ENCODE measurements around the gene CCNYL1. TPM values are rescaled to one million over a fixed set of nuclear protein-coding genes. Genes with fewer than 3 reads are reported as not detected.
"Not testable (repeated sequence)": the region's sequence is repeated elsewhere in the genome, so short reads cannot be mapped to it uniquely, and the experiment has no call there.

The CCNYL1 gene
- total and polyA plus RNA-seq, 10 donors, result 4.7 to 22.8 (median 15.8) TPM

DNA sequence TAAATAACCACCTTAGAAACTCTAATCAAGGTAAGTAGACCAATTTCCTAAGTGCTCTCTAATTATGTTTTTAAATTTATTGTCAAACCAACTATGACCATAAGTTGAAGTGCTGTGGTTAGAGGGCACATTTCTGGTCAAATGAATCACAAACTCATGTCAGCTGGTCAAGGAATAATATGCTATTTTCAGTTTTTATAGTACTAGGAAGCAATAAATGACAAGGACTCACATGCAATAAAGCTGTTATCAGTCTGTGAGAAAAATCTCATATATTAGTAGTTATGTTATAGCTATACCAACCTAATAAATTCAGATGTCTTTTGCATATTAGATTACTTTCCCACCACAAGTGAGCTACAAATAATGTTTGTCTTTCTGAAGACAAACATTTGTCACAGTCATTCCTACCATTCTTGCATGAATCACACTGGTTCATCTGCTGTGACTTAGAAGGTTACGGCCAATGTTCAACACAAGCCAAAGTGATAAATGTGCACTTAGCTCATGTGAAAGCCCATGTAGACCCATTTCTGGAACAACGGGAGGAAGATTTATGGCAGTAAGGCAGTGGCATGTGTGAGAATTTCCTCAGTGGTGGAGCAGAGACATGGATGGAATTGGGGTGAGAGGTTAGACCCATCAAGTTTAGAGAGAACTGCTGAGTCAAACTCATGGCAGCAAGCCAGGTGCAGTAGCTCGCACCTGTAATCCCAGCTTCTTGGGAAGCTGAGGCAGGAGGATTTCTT lies 27.4 kb upstream of the CCNYL1 start:
- Histone ChIP-seq H3K9me3 (no peaks in the 10 kb centered on the region), H3K27me3 (replicated peaks in 1 of 7) (peaks cover 0 to 12% (median 0%) of the 10 kb centered on the region in 7 donors), H3K27ac (no peak overlapping the region), H3K36me3 (no peaks in the 10 kb centered on the region), H3K4me1 (no peaks in the 10 kb centered on the region), H3K4me3 (no peak overlapping the region)
- WGBS, 5 donors, result 64 to 81% (median 67%) methylated on average over 3 of the region's 3 CpGs
- DNase-seq, result no peak
- intact Hi-C loops (cut with DNase I; ENCODE audit: low total_unique reads), result no loop called here
- no peak for TF ChIP-seq POLR2AphosphoS5 (IDR thresholded peaks at IDR 0.05)
- TF ChIP-seq POLR2A (IDR thresholded peaks at IDR 0.05), result no peak
- TF ChIP-seq, protein P1, sequence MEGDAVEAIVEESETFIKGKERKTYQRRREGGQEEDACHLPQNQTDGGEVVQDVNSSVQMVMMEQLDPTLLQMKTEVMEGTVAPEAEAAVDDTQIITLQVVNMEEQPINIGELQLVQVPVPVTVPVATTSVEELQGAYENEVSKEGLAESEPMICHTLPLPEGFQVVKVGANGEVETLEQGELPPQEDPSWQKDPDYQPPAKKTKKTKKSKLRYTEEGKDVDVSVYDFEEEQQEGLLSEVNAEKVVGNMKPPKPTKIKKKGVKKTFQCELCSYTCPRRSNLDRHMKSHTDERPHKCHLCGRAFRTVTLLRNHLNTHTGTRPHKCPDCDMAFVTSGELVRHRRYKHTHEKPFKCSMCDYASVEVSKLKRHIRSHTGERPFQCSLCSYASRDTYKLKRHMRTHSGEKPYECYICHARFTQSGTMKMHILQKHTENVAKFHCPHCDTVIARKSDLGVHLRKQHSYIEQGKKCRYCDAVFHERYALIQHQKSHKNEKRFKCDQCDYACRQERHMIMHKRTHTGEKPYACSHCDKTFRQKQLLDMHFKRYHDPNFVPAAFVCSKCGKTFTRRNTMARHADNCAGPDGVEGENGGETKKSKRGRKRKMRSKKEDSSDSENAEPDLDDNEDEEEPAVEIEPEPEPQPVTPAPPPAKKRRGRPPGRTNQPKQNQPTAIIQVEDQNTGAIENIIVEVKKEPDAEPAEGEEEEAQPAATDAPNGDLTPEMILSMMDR (IDR thresholded peaks at IDR 0.05 in 8 of 11, conservative IDR thresholded peaks at IDR 0.05 in 3 of 11), result no peak

DNA sequence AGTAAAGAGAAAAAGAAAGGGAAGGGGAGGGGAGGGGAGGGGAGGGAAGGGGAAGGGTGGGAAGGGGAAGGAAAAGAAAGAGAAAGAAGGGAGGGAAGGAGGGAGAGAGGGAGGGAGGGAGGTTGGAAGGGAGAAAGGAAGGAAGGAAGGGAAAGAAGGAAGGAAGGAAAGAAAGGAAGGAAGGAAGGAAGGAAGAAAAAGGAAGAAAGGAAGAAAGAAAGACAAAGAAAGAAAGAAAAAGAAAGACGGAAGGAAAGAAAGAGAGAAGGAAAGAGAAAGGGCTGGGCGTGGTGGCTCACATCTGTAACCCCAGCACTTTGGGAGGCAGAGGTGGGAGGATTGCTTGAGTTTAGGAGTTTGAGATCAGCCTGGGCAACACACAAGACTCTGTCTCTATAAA lies 24.6 kb upstream of the CCNYL1 start:
- TF ChIP-seq, protein P1 (IDR thresholded peaks at IDR 0.05 in 8 of 11, conservative IDR thresholded peaks at IDR 0.05 in 3 of 11), result no peak
- TF ChIP-seq POLR2A (IDR thresholded peaks at IDR 0.05), result no peak
- no peak for TF ChIP-seq POLR2AphosphoS5 (IDR thresholded peaks at IDR 0.05)
- Histone ChIP-seq H3K9me3 (no peaks in the 10 kb centered on the region), H3K27me3 (replicated peaks in 1 of 7) (no peaks in the 10 kb centered on the region), H3K36me3 (no peaks in the 10 kb centered on the region), H3K4me1 (peaks cover 0 to 12% (median 1%) of the 10 kb centered on the region in 6 donors), H3K4me3 (no peak overlapping the region), H3K27ac (no peak overlapping the region)
- intact Hi-C loops (cut with DNase I; ENCODE audit: low total_unique reads), result no loop called here
- no peak for DNase-seq
- WGBS, 5 donors, result 34 to 92% (median 77%) methylated on average over 2 of the region's 2 CpGs

DNA sequence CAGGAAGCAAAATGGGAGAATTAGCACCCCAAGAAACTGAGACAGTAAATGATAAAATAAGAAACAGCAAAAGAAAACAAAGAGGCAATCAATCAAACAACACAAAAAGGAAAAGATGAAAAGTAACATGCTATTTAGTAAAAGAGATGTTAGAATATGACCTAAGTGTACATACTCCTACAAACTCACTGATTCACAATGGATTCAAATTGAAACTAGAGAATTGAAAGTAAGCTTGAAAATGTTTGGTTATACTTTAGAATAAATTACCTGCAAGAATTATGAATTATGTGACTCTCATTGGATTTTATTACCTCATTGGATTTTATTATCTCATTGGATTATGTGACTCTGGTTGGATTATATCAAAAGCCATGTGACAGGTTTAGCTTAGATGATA lies 22.8 kb upstream of the CCNYL1 start:
- no peak for TF ChIP-seq POLR2AphosphoS5 (IDR thresholded peaks at IDR 0.05)
- TF ChIP-seq, protein P1 (IDR thresholded peaks at IDR 0.05 in 8 of 11, conservative IDR thresholded peaks at IDR 0.05 in 3 of 11), result no peak
- TF ChIP-seq POLR2A (IDR thresholded peaks at IDR 0.05), result no peak
- Histone ChIP-seq H3K4me3 (no peak overlapping the region), H3K4me1 (peaks cover 0 to 25% (median 11%) of the 10 kb centered on the region in 6 donors), H3K27ac (no peak overlapping the region), H3K27me3 (replicated peaks in 1 of 7) (no peaks in the 10 kb centered on the region), H3K9me3 (no peaks in the 10 kb centered on the region), H3K36me3 (no peaks in the 10 kb centered on the region)
- intact Hi-C loops (cut with DNase I; ENCODE audit: low total_unique reads), result no loop called here
- no peak for DNase-seq

- H3K27ac ChIP-seq, result peak overlapping the region in 2 of 8 donors; percentile 1 to 24
- H3K9me3 ChIP-seq; intact Hi-C loops (cut with DNase I; ENCODE audit: low total_unique reads); H3K4me3 ChIP-seq; DNase-seq; H3K27me3 ChIP-seq (replicated peaks in 1 of 7); H3K36me3 ChIP-seq: not testable (repeated sequence)
- peaks cover 0 to 25% (median 11%) of the 10 kb centered on the region in 6 donors for H3K4me1 ChIP-seq
- WGBS, 5 donors, result 82 to 89% (median 87%) methylated on average over 16 of the region's 16 CpGs
Observed at GRCh38 chr2:207690845-207691461, 20.5 kb upstream of the CCNYL1 start.

Measured in spleen (tissue), 11 donors.